MCF 10A (cell line): ENCODE data around the gene LYRM7. TPM values are rescaled to one million over a fixed set of nuclear protein-coding genes. Genes with fewer than 3 reads are reported as not detected.

Experiments used
- BruUV-seq: library from RNA; stranded (reverse); fragments of 400-500 nt; replicated peaks from 2 replicates; lab custom pipeline; 2021; lab: Mats Ljungman, UMichigan
- CTCF ChIA-PET: fragments of 300-600 bp; sonication (Branson Sonifier 250); formaldehyde crosslinking; extraction: SDS; loops from one replicate; lab custom pipeline; 2021; ENCODE audit warnings: antibody characterized with exemption, inconsistent platforms; lab: Yijun Ruan, JAX
- POLR2A ChIA-PET: fragments of 300-600, 350-650 bp; sonication (Branson Sonifier 250); formaldehyde crosslinking; extraction: SDS; loops from one replicate; lab custom pipeline; 2020; ENCODE audit warnings: antibody characterized with exemption, inconsistent platforms; lab: Yijun Ruan, JAX
- DNase-seq: peaks from one replicate; pipeline ENCODE4 v3.0.0-alpha.2; 2018; ENCODE audit not compliant: unreplicated experiment
- H3K27ac Mint-ChIP-seq: one replicate; pipeline ENCODE4 v1.8.0; 2022; ENCODE audit warnings: mild to moderate bottlenecking, low read depth, mixed read lengths; ENCODE audit not compliant: unreplicated experiment
- H3K27me3 Mint-ChIP-seq: one replicate; pipeline ENCODE4 v1.8.0; 2022; ENCODE audit warnings: mixed read lengths; ENCODE audit not compliant: insufficient read depth, unreplicated experiment
- H3K36me3 Mint-ChIP-seq: one replicate; pipeline ENCODE4 v1.8.0; 2022; ENCODE audit warnings: mild to moderate bottlenecking, moderate library complexity, mixed read lengths; ENCODE audit not compliant: insufficient read depth, unreplicated experiment
- H3K4me1 Mint-ChIP-seq: one replicate; pipeline ENCODE4 v1.8.0; 2022; ENCODE audit warnings: mixed read lengths; ENCODE audit not compliant: insufficient read depth, unreplicated experiment
- H3K4me3 Mint-ChIP-seq: one replicate; pipeline ENCODE4 v1.8.0; 2022; ENCODE audit warnings: mild to moderate bottlenecking, moderate library complexity, mixed read lengths; ENCODE audit not compliant: unreplicated experiment
- H3K9me3 Mint-ChIP-seq: one replicate; pipeline ENCODE4 v1.8.0; 2022; ENCODE audit warnings: mixed read lengths; ENCODE audit not compliant: unreplicated experiment
- intact Hi-C: fragments of 100-400 bp; cut with micrococcal nuclease; formaldehyde crosslinking; loops from 2 replicates; pipeline ENCODE4 v1.14.1; 2022
- total RNA-seq: library from RNA; stranded (reverse); gene quantifications from 2 replicates; pipeline ENCODE4 v1.2.3, GENCODE V29; 2022
- TF ChIP-seq, protein P1 (sequence below): fragments of 200-600 bp; IDR thresholded peaks from one replicate; pipeline ENCODE4 v1.8.0; 2022; ENCODE audit warnings: antibody characterized with exemption, mild to moderate bottlenecking; ENCODE audit not compliant: unreplicated experiment

Gene LYRM7
- total RNA-seq, 1 experiment from 2014 or later = 18.2 TPM

DNA sequence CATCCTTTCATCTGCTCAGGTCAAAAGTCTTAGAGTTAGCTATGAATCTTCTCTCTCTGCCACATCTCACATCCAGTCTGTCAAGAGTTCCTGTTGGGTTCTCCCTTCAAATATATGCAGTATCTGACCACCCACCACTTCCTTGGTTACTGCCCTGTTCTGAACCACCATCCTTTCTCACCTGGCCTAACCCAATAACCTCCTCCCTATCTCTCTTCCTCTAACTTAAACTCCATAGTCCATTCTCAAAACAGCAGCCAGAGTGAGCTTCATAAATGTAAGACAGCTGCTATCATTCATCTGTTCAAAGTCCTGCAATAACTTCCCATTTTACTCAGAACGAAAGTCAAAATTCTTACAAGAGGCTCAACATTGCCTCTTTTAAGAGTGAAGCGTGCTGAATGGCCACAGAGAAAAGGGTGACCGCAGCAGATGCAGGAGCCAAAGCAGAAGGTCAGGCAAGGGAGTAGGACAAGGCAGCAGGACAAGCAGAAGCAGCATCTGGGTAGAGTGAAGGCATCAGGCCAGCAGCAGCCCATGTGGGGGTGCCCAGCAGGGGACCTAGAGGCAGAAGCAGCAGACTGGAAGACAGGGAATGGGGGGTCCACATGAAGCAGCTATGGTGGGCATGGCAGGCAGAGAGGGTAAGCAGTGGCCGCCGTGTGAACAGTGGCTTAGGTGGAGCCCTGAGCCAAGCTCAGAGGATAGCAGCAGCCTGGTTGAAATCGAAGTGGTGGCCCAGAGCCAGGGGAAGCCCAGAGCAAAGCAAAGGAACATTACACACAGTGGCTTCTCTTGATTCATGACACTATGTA lies 53.9 kb downstream of the LYRM7 start:
- Mint-ChIP-seq H3K27ac (no peak overlapping the region), H3K27me3 (no peaks in the 10 kb centered on the region), H3K4me3 (no peak overlapping the region), H3K36me3 (no peaks in the 10 kb centered on the region), H3K4me1 (peaks cover 7% of the 10 kb centered on the region), H3K9me3 (no peaks in the 10 kb centered on the region)
- no peak for DNase-seq
- intact Hi-C loops = no loop called here
- ChIA-PET POLR2A (interaction anchor here (1.1 kb wide), 1 partner anchor 13 kb away, joined by 3 read pairs; no protein-coding TSS in a partner anchor), CTCF (interaction anchor here (0.6 to 1.2 kb wide), 2 partner anchors 157 to 1832 kb away, joined by 3 to 5 read pairs; no protein-coding TSS in a partner anchor)
- BruUV-seq = no TSS peak
- TF ChIP-seq, protein P1, sequence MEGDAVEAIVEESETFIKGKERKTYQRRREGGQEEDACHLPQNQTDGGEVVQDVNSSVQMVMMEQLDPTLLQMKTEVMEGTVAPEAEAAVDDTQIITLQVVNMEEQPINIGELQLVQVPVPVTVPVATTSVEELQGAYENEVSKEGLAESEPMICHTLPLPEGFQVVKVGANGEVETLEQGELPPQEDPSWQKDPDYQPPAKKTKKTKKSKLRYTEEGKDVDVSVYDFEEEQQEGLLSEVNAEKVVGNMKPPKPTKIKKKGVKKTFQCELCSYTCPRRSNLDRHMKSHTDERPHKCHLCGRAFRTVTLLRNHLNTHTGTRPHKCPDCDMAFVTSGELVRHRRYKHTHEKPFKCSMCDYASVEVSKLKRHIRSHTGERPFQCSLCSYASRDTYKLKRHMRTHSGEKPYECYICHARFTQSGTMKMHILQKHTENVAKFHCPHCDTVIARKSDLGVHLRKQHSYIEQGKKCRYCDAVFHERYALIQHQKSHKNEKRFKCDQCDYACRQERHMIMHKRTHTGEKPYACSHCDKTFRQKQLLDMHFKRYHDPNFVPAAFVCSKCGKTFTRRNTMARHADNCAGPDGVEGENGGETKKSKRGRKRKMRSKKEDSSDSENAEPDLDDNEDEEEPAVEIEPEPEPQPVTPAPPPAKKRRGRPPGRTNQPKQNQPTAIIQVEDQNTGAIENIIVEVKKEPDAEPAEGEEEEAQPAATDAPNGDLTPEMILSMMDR = no peak

- no peaks in the 10 kb centered on the region for H3K27me3 Mint-ChIP-seq
- DNase-seq = no peak
- peaks cover 6% of the 10 kb centered on the region for H3K4me1 Mint-ChIP-seq
- H3K27ac Mint-ChIP-seq = no peak overlapping the region
- POLR2A ChIA-PET = interaction anchor here (0.9 to 1.1 kb wide), 2 partner anchors 12 to 22 kb away, joined by 3 read pairs; no protein-coding TSS in a partner anchor
- BruUV-seq = no TSS peak
- intact Hi-C loops = no loop called here
- H3K36me3 Mint-ChIP-seq = no peaks in the 10 kb centered on the region
- CTCF ChIA-PET = interaction anchor here (0.6 kb wide), 2 partner anchors 195 to 1833 kb away, joined by 3 to 5 read pairs; no protein-coding TSS in a partner anchor
- H3K4me3 Mint-ChIP-seq = no peak overlapping the region
- TF ChIP-seq, protein P1 = no peak
- H3K9me3 Mint-ChIP-seq = no peaks in the 10 kb centered on the region
Measured at GRCh38 chr5:131225282-131225974, 54.7 kb downstream of the LYRM7 start.

- POLR2A ChIA-PET = interaction anchor here (0.6 to 1.3 kb wide), 2 partner anchors 36 to 1199 kb away, joined by 3 to 7 read pairs; no protein-coding TSS in a partner anchor
- H3K27ac Mint-ChIP-seq = no peak overlapping the region
Measured at GRCh38 chr5:131226899-131227298, 56.2 kb downstream of the LYRM7 start.

More at GRCh38 chr5:131226899-131227298, 56.2 kb downstream of the LYRM7 start:
- peaks cover under 1% of the 10 kb centered on the region for H3K4me1 Mint-ChIP-seq
- intact Hi-C loops = no loop called here
- H3K27me3 Mint-ChIP-seq = no peaks in the 10 kb centered on the region
- no peak for DNase-seq
- CTCF ChIA-PET = interaction anchor here (0.8 kb wide), 1 partner anchor 35 kb away, joined by 3 read pairs; no protein-coding TSS in a partner anchor
- TF ChIP-seq, protein P1 = no peak
- no TSS peak for BruUV-seq
- H3K4me3 Mint-ChIP-seq = no peak overlapping the region
- H3K36me3 Mint-ChIP-seq = no peaks in the 10 kb centered on the region
- H3K9me3 Mint-ChIP-seq = no peaks in the 10 kb centered on the region
